Measurements from ENCODE around the gene GABRG3. TPM values are rescaled to one million over a fixed set of nuclear protein-coding genes. Genes with fewer than 3 reads are reported as not detected.

GABRG3 gene
- total and polyA plus RNA-seq, 2 donors from 2014 or later: not detected

DNA sequence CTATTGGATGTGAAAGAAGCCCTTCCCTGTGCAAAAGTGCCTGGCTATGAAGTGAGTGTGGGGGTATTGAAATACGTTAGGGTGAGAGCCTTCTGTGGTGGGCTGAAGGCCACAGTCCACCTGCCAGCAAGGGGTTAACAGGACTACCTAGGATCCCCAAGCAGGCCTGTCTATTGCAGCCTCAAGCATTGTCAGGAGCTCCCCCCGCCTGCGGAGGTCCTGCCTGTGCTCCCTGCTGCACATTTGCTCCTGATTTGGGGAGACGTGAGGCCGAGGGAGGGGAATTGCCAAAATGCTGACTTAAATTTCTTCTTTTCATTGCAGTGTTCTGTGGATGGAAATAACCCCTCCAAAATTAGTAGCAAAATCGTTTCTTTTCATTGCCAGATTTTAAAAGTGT is 56.2 kb downstream of the GABRG3 start:
- H3K4me1 ChIP-seq (ENCODE audit: control insufficient read depth in 2 of 3, insufficient read depth in 2 of 3, low read depth in 1 of 3, low read length in 3 of 3): no peaks in the 10 kb centered on the region
- H3K4me3 ChIP-seq (ENCODE audit: low read length in 3 of 3): no peak overlapping the region
- FAIRE-seq: no peak
- TF ChIP-seq, protein P1, sequence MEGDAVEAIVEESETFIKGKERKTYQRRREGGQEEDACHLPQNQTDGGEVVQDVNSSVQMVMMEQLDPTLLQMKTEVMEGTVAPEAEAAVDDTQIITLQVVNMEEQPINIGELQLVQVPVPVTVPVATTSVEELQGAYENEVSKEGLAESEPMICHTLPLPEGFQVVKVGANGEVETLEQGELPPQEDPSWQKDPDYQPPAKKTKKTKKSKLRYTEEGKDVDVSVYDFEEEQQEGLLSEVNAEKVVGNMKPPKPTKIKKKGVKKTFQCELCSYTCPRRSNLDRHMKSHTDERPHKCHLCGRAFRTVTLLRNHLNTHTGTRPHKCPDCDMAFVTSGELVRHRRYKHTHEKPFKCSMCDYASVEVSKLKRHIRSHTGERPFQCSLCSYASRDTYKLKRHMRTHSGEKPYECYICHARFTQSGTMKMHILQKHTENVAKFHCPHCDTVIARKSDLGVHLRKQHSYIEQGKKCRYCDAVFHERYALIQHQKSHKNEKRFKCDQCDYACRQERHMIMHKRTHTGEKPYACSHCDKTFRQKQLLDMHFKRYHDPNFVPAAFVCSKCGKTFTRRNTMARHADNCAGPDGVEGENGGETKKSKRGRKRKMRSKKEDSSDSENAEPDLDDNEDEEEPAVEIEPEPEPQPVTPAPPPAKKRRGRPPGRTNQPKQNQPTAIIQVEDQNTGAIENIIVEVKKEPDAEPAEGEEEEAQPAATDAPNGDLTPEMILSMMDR (IDR thresholded peaks at IDR 0.05; ENCODE audit: borderline replicate concordance, extremely low read depth, insufficient read depth): no peak
- H3K9me3 ChIP-seq (ENCODE audit: control insufficient read depth in 2 of 3, insufficient read depth in 1 of 3, low read length in 3 of 3): no peaks in the 10 kb centered on the region
- no peak overlapping the region for H3K9ac ChIP-seq (ENCODE audit: low read length in 3 of 3)
- no peak for DNase-seq
- no peaks in the 10 kb centered on the region for H3K27me3 ChIP-seq (ENCODE audit: control insufficient read depth, insufficient read depth, low read length)
- no peaks in the 10 kb centered on the region for H3K36me3 ChIP-seq (ENCODE audit: control insufficient read depth in 2 of 3, insufficient read depth in 3 of 3, low read length in 3 of 3)
- intact Hi-C loops (cut with DNase I): no loop called here
- H3K27ac ChIP-seq (ENCODE audit: low read depth in 2 of 2, low read length in 2 of 2): no peak overlapping the region

DNA sequence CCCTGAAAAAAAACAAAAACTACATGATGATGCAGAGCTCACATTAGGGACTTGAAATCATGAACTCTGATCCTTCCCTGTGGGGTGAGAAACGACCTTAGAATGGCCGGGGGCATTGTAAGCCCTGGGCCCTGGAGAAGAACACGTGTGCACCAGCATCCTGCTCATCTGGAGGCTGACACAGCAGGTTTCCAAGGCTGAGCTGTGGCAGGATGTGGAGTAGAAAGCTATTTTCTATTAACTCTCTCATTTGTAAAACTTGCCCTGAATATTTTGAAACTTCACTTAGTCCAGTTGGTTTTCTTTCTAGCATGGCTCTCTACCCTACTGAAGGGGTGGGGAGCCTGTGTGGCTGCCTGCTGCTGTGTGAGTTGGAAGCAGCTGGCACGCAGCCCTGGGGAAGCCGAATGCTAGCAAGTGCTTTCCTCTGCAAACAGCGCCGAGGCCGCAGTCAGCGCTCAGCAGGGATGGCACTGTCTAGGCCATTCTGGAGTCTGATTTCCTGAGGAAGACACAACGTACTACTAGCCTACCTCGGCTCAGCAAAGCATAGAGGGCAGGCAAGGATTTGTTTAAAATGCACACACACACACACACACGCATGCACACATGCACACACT is 58.0 kb downstream of the GABRG3 start:
- Histone ChIP-seq H3K4me1 (ENCODE audit: control insufficient read depth in 2 of 3, insufficient read depth in 2 of 3, low read depth in 1 of 3, low read length in 3 of 3) (no peaks in the 10 kb centered on the region), H3K27ac (ENCODE audit: low read depth in 2 of 2, low read length in 2 of 2) (no peak overlapping the region), H3K36me3 (ENCODE audit: control insufficient read depth in 2 of 3, insufficient read depth in 3 of 3, low read length in 3 of 3) (no peaks in the 10 kb centered on the region), H3K27me3 (ENCODE audit: control insufficient read depth, insufficient read depth, low read length) (no peaks in the 10 kb centered on the region), H3K9ac (ENCODE audit: low read length in 3 of 3) (no peak overlapping the region), H3K4me3 (ENCODE audit: low read length in 3 of 3) (peak overlapping the region in 1 of 3 donors; percentile 26), H3K9me3 (ENCODE audit: control insufficient read depth in 2 of 3, insufficient read depth in 1 of 3, low read length in 3 of 3) (no peaks in the 10 kb centered on the region)
- intact Hi-C loops (cut with DNase I): no loop called here
- TF ChIP-seq, protein P1 (IDR thresholded peaks at IDR 0.05; ENCODE audit: borderline replicate concordance, extremely low read depth, insufficient read depth): no peak
- DNase-seq (peak in 2 of 5 donors; percentile 6 to 22), FAIRE-seq (no peak)

DNA sequence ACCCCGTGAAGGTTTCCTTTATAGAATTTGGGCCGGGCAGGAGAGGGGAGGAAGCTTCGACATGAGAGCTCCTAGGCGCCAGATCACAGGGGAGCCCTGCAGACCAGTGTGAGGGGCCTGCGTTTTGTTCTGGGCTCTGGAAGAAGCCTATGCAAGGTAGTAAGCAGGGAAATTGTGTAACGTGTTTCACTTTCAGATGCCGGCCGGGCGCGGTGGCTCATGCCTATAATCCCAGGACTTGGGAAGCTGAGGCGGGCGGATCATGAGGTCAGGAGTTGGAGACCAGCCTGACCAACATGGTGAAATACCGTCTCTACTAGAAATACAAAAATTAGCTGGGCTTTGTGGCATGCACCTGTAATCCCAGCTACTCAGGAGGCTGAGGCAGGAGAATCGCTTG is 65.2 kb downstream of the GABRG3 start:
- H3K4me3 ChIP-seq (ENCODE audit: low read length in 3 of 3): no peak overlapping the region
- peak in 1 of 5 donors; percentile 59 for DNase-seq
- H3K9me3 ChIP-seq (ENCODE audit: control insufficient read depth in 2 of 3, insufficient read depth in 1 of 3, low read length in 3 of 3): no peaks in the 10 kb centered on the region
- TF ChIP-seq, protein P1 (IDR thresholded peaks at IDR 0.05; ENCODE audit: borderline replicate concordance, extremely low read depth, insufficient read depth): no peak
- no peak overlapping the region for H3K27ac ChIP-seq (ENCODE audit: low read depth in 2 of 2, low read length in 2 of 2)
- no peak for FAIRE-seq
- intact Hi-C loops (cut with DNase I): no loop called here
- no peaks in the 10 kb centered on the region for H3K4me1 ChIP-seq (ENCODE audit: control insufficient read depth in 2 of 3, insufficient read depth in 2 of 3, low read depth in 1 of 3, low read length in 3 of 3)
- no peaks in the 10 kb centered on the region for H3K27me3 ChIP-seq (ENCODE audit: control insufficient read depth, insufficient read depth, low read length)
- no peak overlapping the region for H3K9ac ChIP-seq (ENCODE audit: low read length in 3 of 3)
- H3K36me3 ChIP-seq (ENCODE audit: control insufficient read depth in 2 of 3, insufficient read depth in 3 of 3, low read length in 3 of 3): no peaks in the 10 kb centered on the region

DNA sequence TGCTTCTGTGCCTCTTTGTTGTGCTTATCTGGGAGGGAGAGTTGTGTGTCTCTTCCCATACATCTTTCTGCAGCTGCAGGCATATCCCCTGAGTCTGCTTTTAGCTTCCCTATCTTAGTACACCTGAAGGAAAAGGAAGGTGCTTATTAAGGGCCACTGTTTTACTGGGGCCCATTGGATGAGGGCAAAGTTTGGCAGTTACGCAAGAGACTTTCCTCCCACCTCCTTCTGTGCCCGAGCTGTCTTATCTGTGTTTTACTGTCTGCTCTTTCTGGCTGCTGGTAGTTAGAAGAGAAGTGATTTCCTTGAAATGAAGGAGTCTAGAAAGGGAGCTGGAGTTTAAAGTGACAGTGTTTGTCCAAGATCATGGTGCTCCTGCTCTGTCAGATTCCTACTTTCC is 66.5 kb downstream of the GABRG3 start:
- no peaks in the 10 kb centered on the region for H3K27me3 ChIP-seq (ENCODE audit: control insufficient read depth, insufficient read depth, low read length)

More for the DNA sequence above, 66.5 kb downstream of the GABRG3 start:
- H3K9me3 ChIP-seq (ENCODE audit: control insufficient read depth in 2 of 3, insufficient read depth in 1 of 3, low read length in 3 of 3): no peaks in the 10 kb centered on the region
- H3K9ac ChIP-seq (ENCODE audit: low read length in 3 of 3): no peak overlapping the region
- intact Hi-C loops (cut with DNase I): no loop called here
- H3K4me1 ChIP-seq (ENCODE audit: control insufficient read depth in 2 of 3, insufficient read depth in 2 of 3, low read depth in 1 of 3, low read length in 3 of 3): no peaks in the 10 kb centered on the region
- H3K36me3 ChIP-seq (ENCODE audit: control insufficient read depth in 2 of 3, insufficient read depth in 3 of 3, low read length in 3 of 3): no peaks in the 10 kb centered on the region
- DNase-seq (no peak), FAIRE-seq (no peak)
- no peak overlapping the region for H3K4me3 ChIP-seq (ENCODE audit: low read length in 3 of 3)
- no peak overlapping the region for H3K27ac ChIP-seq (ENCODE audit: low read depth in 2 of 2, low read length in 2 of 2)
- TF ChIP-seq, protein P1 (IDR thresholded peaks at IDR 0.05; ENCODE audit: borderline replicate concordance, extremely low read depth, insufficient read depth): no peak
